H1 (cell line): ENCODE data around the gene CENPW. TPM values are rescaled to one million over a fixed set of nuclear protein-coding genes. Genes with fewer than 3 reads are reported as not detected.

Source experiments
- CBX8 ChIP-seq: fragments of 300-800, 300-1000 bp; sonication (generic); IDR thresholded peaks from 2 replicates; pipeline ENCODE4 v1.7.1; 2016; ENCODE audit warnings: low read depth, low read length, borderline replicate concordance
- HDAC6 ChIP-seq: IDR thresholded peaks from one replicate; pipeline ENCODE4 v1.7.1; 2012; ENCODE audit warnings: low read depth, mild to moderate bottlenecking, inconsistent platforms, low read length, moderate library complexity
- JUN ChIP-seq: IDR thresholded peaks from 2 replicates; pipeline ENCODE4 v1.6.1; 2011; ENCODE audit warnings: low read depth, mild to moderate bottlenecking, improper control_type of control experiment, low read length
- KDM4A ChIP-seq: IDR thresholded peaks from one replicate; pipeline ENCODE4 v1.7.1; 2012; ENCODE audit warnings: low read depth, mild to moderate bottlenecking, moderate library complexity, low read length, inconsistent platforms; ENCODE audit not compliant: severe bottlenecking
- POLR2A ChIP-seq, 2 experiments: IDR thresholded peaks; 1 replicate in 1 of 2; 2 replicates in 1 of 2; pipeline ENCODE4 v1.6.1; 2011; ENCODE audit warnings: low read depth in 2 of 2, low read length in 2 of 2, mild to moderate bottlenecking in 2 of 2; ENCODE audit errors: control extremely low read depth in 1 of 2
- TAF1 ChIP-seq: IDR thresholded peaks from 2 replicates; pipeline ENCODE4 v1.6.1; 2011; ENCODE audit warnings: mild to moderate bottlenecking, low read depth, low read length
- polyA plus RNA-seq, 7 experiments: library from polyadenylated mRNA; depleted of rRNA in 3 of 7; stranded (reverse) in 5 of 7; unstranded in 2 of 7; fragments of >200 nt in 5 of 7; fragments of 200-250 nt in 2 of 7; gene quantifications; 1 replicate in 5 of 7; 2 replicates in 1 of 7; 4 replicates in 1 of 7; pipeline versions ENCODE4 v1.2.1 to v1.2.3, GENCODE V29; 2011 to 2013; ENCODE audit warnings: missing spikeins in 2 of 7, mixed read lengths in 2 of 7
- total RNA-seq: library from RNA; stranded (reverse); fragmentation: NEBNext Ultra II Directional; extraction: Animal tissue kit (Norgen Biotek cat#: 25700); gene quantifications from 2 replicates; pipeline ENCODE4 v1.2.1, GENCODE V29; 2021

Gene CENPW
- total and polyA plus RNA-seq, 2 of the 8 experiments (the other 6 are each of a cell fraction or from before 2014, with no cell fraction given) = 22.0 to 91.1 TPM

- no peak for TF ChIP-seq JUN
- no peak for TF ChIP-seq TAF1
- no peak for TF ChIP-seq HDAC6
- TF ChIP-seq POLR2A (IDR thresholded peaks at IDR 0.05; ENCODE audit: control extremely low read depth in 1 of 2, low read depth in 2 of 2, low read length in 2 of 2) = no peak
- TF ChIP-seq KDM4A = no peak
- no peak for TF ChIP-seq CBX8
These were observed 56.2 kb downstream of the CENPW start (continued) for GRCh38 chr6:126396131-126396530.
